HG03025 (cell line): ENCODE results near the gene PPP1CA.
"Not testable (repeated sequence)": the region's sequence is repeated elsewhere in the genome, so short reads cannot be mapped to it uniquely, and the experiment has no call there.

Experiments
- ATAC-seq: cut with Tn5 transposase; IDR thresholded peaks from one replicate; pipeline ENCODE4 v1.9.1; 2021; ENCODE audit warnings: mild to moderate bottlenecking, moderate library complexity; ENCODE audit not compliant: unreplicated experiment, low FRiP score

PPP1CA gene

GRCh38 chr11:67405688-67406339 lies 4.2 kb upstream of the PPP1CA start:
- ATAC-seq = no peak

GRCh38 chr11:67405196-67405567 lies 3.5 kb upstream of the PPP1CA start:
- ATAC-seq = no peak

- ATAC-seq = no peak
Measured at GRCh38 chr11:67404515-67405195, 3.0 kb upstream of the PPP1CA start.

- not testable (repeated sequence) for ATAC-seq
Measured at GRCh38 chr11:67403085-67403484, 1.4 kb upstream of the PPP1CA start.

GRCh38 chr11:67402192-67402839 lies 658 bp upstream of the PPP1CA start:
- ATAC-seq = not testable (repeated sequence)

GRCh38 chr11:67400942-67401494 lies 640 bp downstream of the PPP1CA start:
- ATAC-seq = peak; percentile 9

- no peak for ATAC-seq
Measured at GRCh38 chr11:67400251-67400941, 1.3 kb downstream of the PPP1CA start.

- ATAC-seq = no peak
Measured at GRCh38 chr11:67398661-67399563, 2.7 kb downstream of the PPP1CA start.

- no peak for ATAC-seq
Measured at GRCh38 chr11:67397986-67398660, 3.5 kb downstream of the PPP1CA start.

GRCh38 chr11:67397536-67397935 lies 4.1 kb downstream of the PPP1CA start:
- no peak for ATAC-seq

GRCh38 chr11:67396587-67397389 lies 4.9 kb downstream of the PPP1CA start:
- ATAC-seq = no peak

GRCh38 chr11:67396259-67396581 lies 5.4 kb downstream of the PPP1CA start:
- no peak for ATAC-seq

- no peak for ATAC-seq
Measured at GRCh38 chr11:67395555-67396258, 6.0 kb downstream of the PPP1CA start.

- no peak for ATAC-seq
Measured at GRCh38 chr11:67393990-67394389, 7.7 kb downstream of the PPP1CA start.

- ATAC-seq = no peak
Measured at GRCh38 chr11:67393437-67393836, 8.2 kb downstream of the PPP1CA start.

GRCh38 chr11:67392183-67392715 lies 9.4 kb downstream of the PPP1CA start:
- ATAC-seq = no peak

- peak; percentile 57 for ATAC-seq
Measured at GRCh38 chr11:67391304-67392182, 10.1 kb downstream of the PPP1CA start, which contains the start of gene RAD9A. Gene RAD9A (plus strand): TSS chr11:67391986. CDS start chr11:67392045, 59 bp downstream.
